ENCODE measurements around the gene PARD3.

GRCh38 chr10:34348917-34349485 is 466.1 kb downstream of the PARD3 start:
- no peak for TF ChIP-seq CTCF (IDR thresholded peaks at IDR 0.05)
- no peak for TF ChIP-seq POLR2A (IDR thresholded peaks at IDR 0.05)
